Measurements from ENCODE around the gene SEZ6L. TPM values are rescaled to one million over a fixed set of nuclear protein-coding genes. Genes with fewer than 3 reads are reported as not detected.

Gene SEZ6L
- total RNA-seq = 1.6 and 1.7 TPM in 2 replicates
- long read RNA-seq = 0 reads

DNA sequence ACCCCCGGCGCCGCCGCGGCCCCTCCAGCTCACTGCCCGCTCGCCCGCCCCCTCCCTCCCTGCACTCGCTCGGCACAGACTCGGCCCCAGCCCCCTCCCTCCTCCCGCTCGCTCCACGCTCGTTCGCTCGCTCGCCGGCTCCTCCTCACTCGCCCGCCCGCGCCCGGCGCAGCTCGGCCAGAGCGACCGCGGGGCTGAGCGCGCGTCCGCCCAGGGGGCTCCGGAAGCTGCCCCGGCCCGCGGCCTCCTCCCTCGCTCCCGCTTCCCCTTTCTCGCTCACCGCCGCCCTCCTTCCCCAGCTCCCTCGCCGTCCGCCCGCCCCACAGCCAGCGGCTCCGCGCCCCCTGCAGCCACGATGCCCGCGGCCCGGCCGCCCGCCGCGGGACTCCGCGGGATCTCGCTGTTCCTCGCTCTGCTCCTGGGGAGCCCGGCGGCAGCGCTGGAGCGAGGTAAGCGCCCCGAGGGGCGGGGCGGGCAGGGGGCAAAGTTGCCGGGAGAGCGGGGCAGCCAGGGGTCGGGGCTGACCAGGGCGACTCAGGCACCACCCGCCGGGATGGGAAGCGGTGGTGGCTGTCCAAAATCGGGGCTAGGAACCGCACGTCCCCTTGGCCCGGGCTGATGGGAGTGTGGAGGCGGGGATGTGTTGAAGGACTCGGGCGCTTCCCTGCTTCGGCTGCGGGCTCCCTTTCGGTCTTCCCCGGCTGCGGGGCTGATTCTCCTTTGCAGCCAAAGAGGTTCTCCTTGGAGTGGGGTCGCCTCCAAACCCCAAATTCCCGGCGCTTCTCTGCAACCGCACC is at the start of gene SEZ6L:
TSS of gene SEZ6L (plus strand) at position 148 of the 797 bp plus-strand sequence. CDS start at position 356, 208 bp downstream.
- H3K4me3 Mint-ChIP-seq = peak within 1 kb of the TSS; percentile 82
- no peaks in the 10 kb centered on the region for H3K36me3 Mint-ChIP-seq (ENCODE audit: low read depth)
- DNase-seq (ENCODE audit: low read depth, low spot score) = peak; percentile 42
- H3K9me3 Mint-ChIP-seq = no peaks in the 10 kb centered on the region
- peaks cover 5% of the 10 kb centered on the region for H3K4me1 Mint-ChIP-seq
- no peak within 1 kb of the TSS for H3K27ac Mint-ChIP-seq (ENCODE audit: unreplicated experiment)
- TF ChIP-seq, protein P1, sequence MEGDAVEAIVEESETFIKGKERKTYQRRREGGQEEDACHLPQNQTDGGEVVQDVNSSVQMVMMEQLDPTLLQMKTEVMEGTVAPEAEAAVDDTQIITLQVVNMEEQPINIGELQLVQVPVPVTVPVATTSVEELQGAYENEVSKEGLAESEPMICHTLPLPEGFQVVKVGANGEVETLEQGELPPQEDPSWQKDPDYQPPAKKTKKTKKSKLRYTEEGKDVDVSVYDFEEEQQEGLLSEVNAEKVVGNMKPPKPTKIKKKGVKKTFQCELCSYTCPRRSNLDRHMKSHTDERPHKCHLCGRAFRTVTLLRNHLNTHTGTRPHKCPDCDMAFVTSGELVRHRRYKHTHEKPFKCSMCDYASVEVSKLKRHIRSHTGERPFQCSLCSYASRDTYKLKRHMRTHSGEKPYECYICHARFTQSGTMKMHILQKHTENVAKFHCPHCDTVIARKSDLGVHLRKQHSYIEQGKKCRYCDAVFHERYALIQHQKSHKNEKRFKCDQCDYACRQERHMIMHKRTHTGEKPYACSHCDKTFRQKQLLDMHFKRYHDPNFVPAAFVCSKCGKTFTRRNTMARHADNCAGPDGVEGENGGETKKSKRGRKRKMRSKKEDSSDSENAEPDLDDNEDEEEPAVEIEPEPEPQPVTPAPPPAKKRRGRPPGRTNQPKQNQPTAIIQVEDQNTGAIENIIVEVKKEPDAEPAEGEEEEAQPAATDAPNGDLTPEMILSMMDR (conservative IDR thresholded peaks at IDR 0.05) = no peak
- H3K27me3 Mint-ChIP-seq (ENCODE audit: low read depth) = peaks cover 93% of the 10 kb centered on the region

DNA sequence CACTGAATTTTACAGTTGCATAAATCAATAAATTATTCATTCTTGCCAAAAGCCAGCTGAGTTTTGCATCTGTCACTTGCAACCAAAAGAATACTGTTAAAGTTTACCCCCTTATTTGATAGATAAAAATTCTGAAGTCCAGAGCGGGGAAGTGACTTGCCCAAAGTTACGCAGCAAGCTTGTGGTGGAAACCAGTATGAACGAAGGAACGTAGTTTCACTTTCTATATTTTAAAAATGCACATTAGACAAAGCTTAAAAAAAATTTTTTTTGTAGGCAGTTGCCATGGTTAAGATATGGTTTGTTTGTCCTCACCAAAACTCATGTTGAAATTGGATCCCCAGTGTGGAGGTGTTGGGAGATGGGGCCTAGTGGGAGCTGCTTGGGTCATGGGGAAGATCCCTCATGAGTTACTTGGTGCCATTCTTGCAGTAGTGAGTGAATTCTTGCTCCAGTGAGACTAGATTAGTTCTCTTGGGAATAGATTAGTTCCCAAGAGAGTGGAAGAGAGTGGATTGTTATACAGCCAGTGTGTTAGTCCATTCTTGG is 46.3 kb upstream of the SEZ6L start:
- H3K27ac Mint-ChIP-seq (ENCODE audit: unreplicated experiment) = no peak overlapping the region
- peaks cover 12% of the 10 kb centered on the region for H3K4me1 Mint-ChIP-seq
- DNase-seq (ENCODE audit: low read depth, low spot score) = no peak
- no peak overlapping the region for H3K4me3 Mint-ChIP-seq
- peaks cover 65% of the 10 kb centered on the region for H3K27me3 Mint-ChIP-seq (ENCODE audit: low read depth)
- TF ChIP-seq, protein P1 (conservative IDR thresholded peaks at IDR 0.05) = no peak
- H3K9me3 Mint-ChIP-seq = no peaks in the 10 kb centered on the region
- H3K36me3 Mint-ChIP-seq (ENCODE audit: low read depth) = no peaks in the 10 kb centered on the region

GRCh38 chr22:26124991-26125725 is 44.1 kb upstream of the SEZ6L start:
- Mint-ChIP-seq H3K9me3 (no peaks in the 10 kb centered on the region), H3K4me3 (no peak overlapping the region), H3K27me3 (ENCODE audit: low read depth) (peaks cover 58% of the 10 kb centered on the region), H3K4me1 (peaks cover 12% of the 10 kb centered on the region), H3K36me3 (ENCODE audit: low read depth) (no peaks in the 10 kb centered on the region), H3K27ac (ENCODE audit: unreplicated experiment) (no peak overlapping the region)
- TF ChIP-seq, protein P1 (conservative IDR thresholded peaks at IDR 0.05) = no peak
- DNase-seq (ENCODE audit: low read depth, low spot score) = no peak

- no peak for DNase-seq (ENCODE audit: low read depth, low spot score)
- TF ChIP-seq, protein P1 (conservative IDR thresholded peaks at IDR 0.05) = no peak
Observed at GRCh38 chr22:26127126-26127525, 42.1 kb upstream of the SEZ6L start.

DNA sequence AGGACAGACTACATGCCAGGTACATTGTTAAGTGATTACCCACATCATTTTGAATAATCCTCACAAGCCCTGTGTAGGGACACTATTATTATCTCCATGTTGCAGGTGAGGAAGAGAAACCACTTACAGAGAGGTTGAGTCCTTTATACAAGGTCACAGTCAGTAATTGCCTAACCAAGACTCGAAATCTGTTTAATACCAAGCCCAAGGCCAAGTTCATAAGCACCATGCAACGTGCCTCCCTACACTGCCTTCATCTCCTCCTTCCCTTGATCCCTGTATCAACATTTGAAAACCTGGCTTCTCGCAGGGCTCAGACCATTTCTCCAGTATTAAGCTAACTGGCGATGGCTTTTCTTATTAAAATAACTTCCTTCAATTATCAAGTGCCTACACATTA is 41.7 kb upstream of the SEZ6L start:
- H3K36me3 Mint-ChIP-seq (ENCODE audit: low read depth) = no peaks in the 10 kb centered on the region

More at GRCh38 chr22:26127126-26127525, 42.1 kb upstream of the SEZ6L start:
- H3K36me3 Mint-ChIP-seq (ENCODE audit: low read depth) = no peaks in the 10 kb centered on the region
- H3K27ac Mint-ChIP-seq (ENCODE audit: unreplicated experiment) = no peak overlapping the region
- H3K27me3 Mint-ChIP-seq (ENCODE audit: low read depth) = peaks cover 56% of the 10 kb centered on the region
- H3K4me3 Mint-ChIP-seq = no peak overlapping the region
- H3K9me3 Mint-ChIP-seq = no peaks in the 10 kb centered on the region
- peaks cover 12% of the 10 kb centered on the region for H3K4me1 Mint-ChIP-seq

More for the DNA sequence above, 41.7 kb upstream of the SEZ6L start:
- no peak for DNase-seq (ENCODE audit: low read depth, low spot score)
- Mint-ChIP-seq H3K9me3 (no peaks in the 10 kb centered on the region), H3K4me3 (no peak overlapping the region), H3K27me3 (ENCODE audit: low read depth) (peaks cover 57% of the 10 kb centered on the region), H3K4me1 (peaks cover 12% of the 10 kb centered on the region), H3K27ac (ENCODE audit: unreplicated experiment) (no peak overlapping the region)
- TF ChIP-seq, protein P1 (conservative IDR thresholded peaks at IDR 0.05) = no peak

Measured in neural crest cell (in vitro differentiated cells).